HepG2 (cell line): Measurements from ENCODE around the gene CRTAC1. TPM values are rescaled to one million over a fixed set of nuclear protein-coding genes. Genes with fewer than 3 reads are reported as not detected.

Experiments
- ATAC-seq: fragments of 200-7000 bp; cut with Tn5 transposase; 3 replicates; pipeline ENCODE4 v1.9.1; 2020; ENCODE audit warnings: mild to moderate bottlenecking, moderate library complexity
- BruUV-seq: library from RNA; stranded (reverse); fragments of 400-500 nt; replicated peaks from 2 replicates; lab custom pipeline; 2021; lab: Mats Ljungman, UMichigan
- CTCF ChIA-PET: fragments of 300-600 bp; formaldehyde crosslinking; extraction: SDS; loops from one replicate; lab custom pipeline; 2021; ENCODE audit warnings: low total read pairs, inconsistent platforms, low intra/inter-chr PET ratio; lab: Yijun Ruan, JAX
- POLR2A ChIA-PET: fragments of 350-600 bp; sonication (Branson Sonifier 250); formaldehyde crosslinking; loops from one replicate; lab custom pipeline; 2020; ENCODE audit warnings: antibody characterized with exemption, inconsistent platforms; lab: Yijun Ruan, JAX
- DNase-seq: peaks from one replicate; pipeline ENCODE4 v3.0.0-alpha.2; 2015; ENCODE audit warnings: low spot score
- FAIRE-seq: peaks from 3 replicates; lab custom pipeline; 2011; peaks lifted over from hg19 to GRCh38; lab: Jason Lieb, UNC
- H2AFZ ChIP-seq: one replicate; pipeline ENCODE4 v1.6.1; 2011; ENCODE audit warnings: low read length, inconsistent platforms
- H3K27ac ChIP-seq: fragments of 300-600 bp; 3 replicates; pipeline ENCODE4 v1.8.0; 2011; ENCODE audit warnings: mixed run types, mild to moderate bottlenecking, mixed read lengths, low read length, inconsistent platforms; ENCODE audit not compliant: insufficient read depth; ENCODE audit errors: extremely low read length
- H3K27me3 ChIP-seq, 2 experiments: fragments of 200-600 bp in 1 of 2; 2 replicates in 1 of 2; 3 replicates in 1 of 2; pipeline versions ENCODE4 v1.6.0 to v1.8.0; 2011; ENCODE audit warnings: low read length in 2 of 2, mild to moderate bottlenecking in 2 of 2, moderate library complexity in 2 of 2, inconsistent platforms in 1 of 2; ENCODE audit not compliant: insufficient read depth in 2 of 2, control insufficient read depth in 1 of 2
- H3K36me3 ChIP-seq, 2 experiments: fragments of 200-600 bp in 1 of 2; replicated peaks in 1 of 2; 2 replicates in 1 of 2; 3 replicates in 1 of 2; pipeline versions ENCODE4 v1.5.1 to v1.8.0; 2011; ENCODE audit warnings: low read length in 2 of 2, inconsistent platforms in 1 of 2; ENCODE audit not compliant: insufficient read depth in 2 of 2, control insufficient read depth in 1 of 2
- H3K4me1 ChIP-seq: 2 replicates; pipeline ENCODE4 v1.5.1; 2012; ENCODE audit warnings: low read length, inconsistent platforms; ENCODE audit not compliant: insufficient read depth
- H3K4me2 ChIP-seq: 2 replicates; pipeline ENCODE4 v1.6.0; 2011; ENCODE audit warnings: low read depth, low read length, inconsistent platforms
- H3K4me3 ChIP-seq, 3 experiments: fragments of 200-600 bp in 1 of 3; sonication (generic), shearing (Covaris generic) in 1 of 3; replicated peaks in 1 of 3; 2 replicates each; pipeline ENCODE4 v1.5.1; 2011 to 2016; ENCODE audit warnings: low read length in 3 of 3, inconsistent platforms in 2 of 3, low read depth in 2 of 3, mild to moderate bottlenecking in 2 of 3, control low read depth in 1 of 3, mixed read lengths in 1 of 3; ENCODE audit not compliant: insufficient read depth in 1 of 3
- H3K79me2 ChIP-seq: one replicate; pipeline ENCODE4 v1.6.1; 2011; ENCODE audit warnings: low read length, inconsistent platforms; ENCODE audit not compliant: insufficient read depth
- H3K9ac ChIP-seq: 2 replicates; pipeline ENCODE4 v1.6.0; 2011; ENCODE audit warnings: mild to moderate bottlenecking, low read depth, low read length, inconsistent platforms; ENCODE audit not compliant: insufficient read depth
- H3K9me3 ChIP-seq: 2 replicates; pipeline ENCODE4 v1.5.1; 2012; ENCODE audit warnings: mild to moderate bottlenecking, low read length
- H4K20me1 ChIP-seq: 2 replicates; pipeline ENCODE4 v1.6.0; 2011; ENCODE audit warnings: inconsistent platforms, mild to moderate bottlenecking, low read length, moderate library complexity; ENCODE audit not compliant: insufficient read depth
- CTCF ChIP-seq: sonication (generic); formaldehyde crosslinking; IDR thresholded peaks from 2 replicates; pipeline ENCODE4 v1.5.0; 2020; ENCODE audit warnings: mild to moderate bottlenecking, missing genetic modification reagents, moderate library complexity
- HNRNPLL ChIP-seq: fragments of 200-400 bp; formaldehyde crosslinking; IDR thresholded peaks from 2 replicates; pipeline ENCODE4 v1.6.1; 2017; ENCODE audit warnings: mild to moderate bottlenecking, low read depth, low read length; ENCODE audit not compliant: poor library complexity, severe bottlenecking
- NFE2L1 ChIP-seq: sonication (generic); formaldehyde crosslinking; IDR thresholded peaks from 2 replicates; pipeline ENCODE4 v1.4.0; 2020; ENCODE audit warnings: missing genetic modification reagents, mild to moderate bottlenecking, borderline replicate concordance
- SPEN ChIP-seq: sonication (generic); formaldehyde crosslinking; IDR thresholded peaks from 2 replicates; pipeline ENCODE4 v1.5.1; 2020; ENCODE audit warnings: low read depth, mild to moderate bottlenecking, missing genetic modification reagents
- ZNF335 ChIP-seq: sonication (generic); formaldehyde crosslinking; IDR thresholded peaks from 2 replicates; pipeline ENCODE4 v1.4.0; 2020; ENCODE audit warnings: missing genetic modification reagents
- ZNF337 ChIP-seq: sonication (generic); formaldehyde crosslinking; IDR thresholded peaks from 2 replicates; pipeline ENCODE4 v1.5.1; 2020; ENCODE audit warnings: missing genetic modification reagents, low read depth, mild to moderate bottlenecking, borderline replicate concordance
- ZNF644 ChIP-seq: IDR thresholded peaks from 2 replicates; pipeline ENCODE4 v1.6.1; 2016; ENCODE audit warnings: low read depth
- WGBS: methylation state at CpG from one replicate; pipeline ENCODE4 v1.1.6; 2017; ENCODE audit warnings: low lambda C conversion rate; 5-methylcytosine and 5-hydroxymethylcytosine counted together
- in situ Hi-C: cut with HindIII; loops from 2 replicates; pipeline ENCODE4 v1.10.0; 2017; ENCODE audit warnings: low pct_unique_long_range_greater_than_20kb; ENCODE audit not compliant: extremely low pct_ligation_motif_present
- intact Hi-C: fragments of 100-400 bp; cut with micrococcal nuclease; formaldehyde crosslinking; loops from one replicate; pipeline ENCODE4 v1.10.0; 2022; ENCODE audit not compliant: unreplicated experiment
- polyA plus RNA-seq, 8 experiments: library from polyadenylated mRNA; depleted of rRNA in 3 of 8; stranded (reverse) in 7 of 8; unstranded in 1 of 8; fragments of >200 nt; fragmentation: Illumina TruSeq in 4 of 8; extraction: Trizol in 4 of 8; gene quantifications; 2 replicates each; pipeline versions ENCODE4 v1.2.1 to v1.2.3, GENCODE V29; 2011 to 2016; ENCODE audit warnings: low read depth in 4 of 8, missing spikeins in 1 of 8, mixed read lengths in 1 of 8; ENCODE audit not compliant: insufficient read depth in 1 of 8
- total RNA-seq, 5 experiments: library from RNA; depleted of rRNA; stranded (reverse); fragments of >200 nt; fragmentation: Illumina TruSeq; extraction: Trizol; gene quantifications; 2 replicates each; pipeline ENCODE4 v1.2.3, GENCODE V29; 2016; ENCODE audit warnings: low read depth in 1 of 5

CRTAC1 gene
- total and polyA plus RNA-seq, 2 of the 13 experiments (the other 11 are each of a cell fraction or from before 2014, with no cell fraction given), result not detected

GRCh38 chr10:97850446-97850845 is 180.0 kb downstream of the CRTAC1 start:
- Histone ChIP-seq H3K9ac (no peak overlapping the region), H3K79me2 (no peaks in the 10 kb centered on the region), H3K9me3 (no peaks in the 10 kb centered on the region), H3K4me2 (no peak overlapping the region), H3K4me1 (no peaks in the 10 kb centered on the region), H3K27ac (no peak overlapping the region), H3K36me3 (no peaks in the 10 kb centered on the region), H3K4me3 (peak overlapping the region in 1 of 3 experiments; percentile 33; a peak in 1 of 6 replicates), H4K20me1 (0 out of 2 replicates have a peak, but pooled peaks cover 3% of the 10 kb centered on the region), H2AFZ (no peak overlapping the region), H3K27me3 (peaks cover 0 to 26% of the 10 kb centered on the region in 2 experiments; a peak in 3 of 5 replicates)
- 40% methylated on average over 10 of the region's 13 CpGs for WGBS
- intact Hi-C loops (no loop called here), in situ Hi-C loops (no loop called here)
- ATAC-seq (no peak), FAIRE-seq (no peak), DNase-seq (no peak)
- ChIA-PET POLR2A (no interaction called here), CTCF (no interaction called here)
- no peak for TF ChIP-seq CTCF
- TF ChIP-seq ZNF644 (CRISPR knock-in tag), result no peak
- TF ChIP-seq NFE2L1, result no peak
- no peak for TF ChIP-seq SPEN
- TF ChIP-seq ZNF337, result no peak
- no peak for TF ChIP-seq HNRNPLL
- TF ChIP-seq ZNF335, result no peak
- no TSS peak for BruUV-seq
